Type B pancreatic cell (in vitro differentiated cells): ENCODE measurements around the gene KIF13A. TPM values are rescaled to one million over a fixed set of nuclear protein-coding genes. Genes with fewer than 3 reads are reported as not detected.

Experiments used
- DNase-seq: peaks from one replicate; pipeline ENCODE4 v3.0.0; 2021; ENCODE audit warnings: mixed read lengths; ENCODE audit not compliant: unreplicated experiment; ENCODE audit errors: extremely low spot score
- H3K27ac Mint-ChIP-seq: 2 replicates; pipeline ENCODE4 v1.8.0; 2021; ENCODE audit warnings: mild to moderate bottlenecking, mixed read lengths
- H3K27me3 Mint-ChIP-seq: 2 replicates; pipeline ENCODE4 v1.8.0; 2021; ENCODE audit warnings: mixed read lengths
- H3K36me3 Mint-ChIP-seq: 2 replicates; pipeline ENCODE4 v1.8.0; 2021; ENCODE audit warnings: mixed read lengths
- H3K4me1 Mint-ChIP-seq: one replicate; pipeline ENCODE4 v1.8.0; 2021; ENCODE audit warnings: mixed read lengths; ENCODE audit not compliant: unreplicated experiment
- H3K4me3 Mint-ChIP-seq: 2 replicates; pipeline ENCODE4 v1.8.0; 2021; ENCODE audit warnings: mild to moderate bottlenecking, mixed read lengths
- H3K9me3 Mint-ChIP-seq: 2 replicates; pipeline ENCODE4 v1.8.0; 2021; ENCODE audit warnings: mixed read lengths
- total RNA-seq: library from RNA; stranded (reverse); gene quantifications from 2 replicates; pipeline ENCODE4 v1.2.1, GENCODE V29; 2021; ENCODE audit warnings: low replicate concordance
- TF ChIP-seq, protein P1 (sequence below): fragments of 200-600 bp; sonication (generic); conservative IDR thresholded peaks from 2 replicates; pipeline ENCODE4 v1.5.0; 2021; ENCODE audit warnings: antibody characterized with exemption, mild to moderate bottlenecking

The KIF13A gene
- total RNA-seq, 1 donor from 2014 or later = 36.9 TPM

DNA sequence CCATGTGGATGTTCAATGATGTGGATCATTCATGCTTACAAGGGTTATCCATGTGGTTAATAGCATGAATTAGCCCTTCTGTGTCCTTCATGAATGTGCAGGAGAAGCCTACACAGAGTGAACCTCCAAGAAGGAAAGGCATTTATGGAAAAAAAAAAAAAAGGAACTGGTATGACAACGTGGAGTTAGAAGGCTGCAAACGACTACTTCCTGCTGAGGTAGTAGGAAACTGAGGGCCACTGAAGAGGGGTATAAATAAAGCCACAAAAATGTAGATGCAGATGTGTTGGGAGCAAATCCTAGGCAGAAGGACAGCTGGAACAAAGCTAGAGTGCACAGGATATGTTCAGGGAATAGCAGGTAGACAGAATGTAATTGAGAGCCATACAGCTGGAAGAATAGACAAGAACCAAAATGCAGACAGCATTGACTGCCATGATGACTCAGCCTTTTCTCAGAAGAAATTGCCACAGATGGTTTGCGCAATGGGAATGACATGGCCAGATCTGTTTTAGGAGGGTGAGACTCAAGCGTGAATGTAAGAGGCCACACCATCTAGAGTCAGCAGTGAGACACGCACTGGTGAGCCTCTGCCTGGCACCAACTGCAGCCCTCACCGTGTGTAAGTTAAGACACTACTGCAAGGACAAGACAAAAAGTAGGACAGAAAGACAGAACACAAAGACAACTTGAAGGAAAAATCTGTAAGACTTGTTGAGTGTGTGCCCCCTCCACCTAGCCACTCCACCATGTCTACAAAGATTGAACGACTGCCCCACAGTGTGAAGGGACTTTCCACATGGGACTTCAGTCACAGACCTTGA is 79.8 kb downstream of the KIF13A start:
- H3K4me1 Mint-ChIP-seq = peaks cover 10% of the 10 kb centered on the region
- H3K36me3 Mint-ChIP-seq = peaks cover 4% of the 10 kb centered on the region
- H3K9me3 Mint-ChIP-seq = peaks cover 10% of the 10 kb centered on the region
- peak overlapping the region; percentile 52 for H3K27ac Mint-ChIP-seq
- no peak for DNase-seq
- H3K4me3 Mint-ChIP-seq = no peak overlapping the region
- H3K27me3 Mint-ChIP-seq = no peaks in the 10 kb centered on the region
- TF ChIP-seq, protein P1, sequence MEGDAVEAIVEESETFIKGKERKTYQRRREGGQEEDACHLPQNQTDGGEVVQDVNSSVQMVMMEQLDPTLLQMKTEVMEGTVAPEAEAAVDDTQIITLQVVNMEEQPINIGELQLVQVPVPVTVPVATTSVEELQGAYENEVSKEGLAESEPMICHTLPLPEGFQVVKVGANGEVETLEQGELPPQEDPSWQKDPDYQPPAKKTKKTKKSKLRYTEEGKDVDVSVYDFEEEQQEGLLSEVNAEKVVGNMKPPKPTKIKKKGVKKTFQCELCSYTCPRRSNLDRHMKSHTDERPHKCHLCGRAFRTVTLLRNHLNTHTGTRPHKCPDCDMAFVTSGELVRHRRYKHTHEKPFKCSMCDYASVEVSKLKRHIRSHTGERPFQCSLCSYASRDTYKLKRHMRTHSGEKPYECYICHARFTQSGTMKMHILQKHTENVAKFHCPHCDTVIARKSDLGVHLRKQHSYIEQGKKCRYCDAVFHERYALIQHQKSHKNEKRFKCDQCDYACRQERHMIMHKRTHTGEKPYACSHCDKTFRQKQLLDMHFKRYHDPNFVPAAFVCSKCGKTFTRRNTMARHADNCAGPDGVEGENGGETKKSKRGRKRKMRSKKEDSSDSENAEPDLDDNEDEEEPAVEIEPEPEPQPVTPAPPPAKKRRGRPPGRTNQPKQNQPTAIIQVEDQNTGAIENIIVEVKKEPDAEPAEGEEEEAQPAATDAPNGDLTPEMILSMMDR = no peak

DNA sequence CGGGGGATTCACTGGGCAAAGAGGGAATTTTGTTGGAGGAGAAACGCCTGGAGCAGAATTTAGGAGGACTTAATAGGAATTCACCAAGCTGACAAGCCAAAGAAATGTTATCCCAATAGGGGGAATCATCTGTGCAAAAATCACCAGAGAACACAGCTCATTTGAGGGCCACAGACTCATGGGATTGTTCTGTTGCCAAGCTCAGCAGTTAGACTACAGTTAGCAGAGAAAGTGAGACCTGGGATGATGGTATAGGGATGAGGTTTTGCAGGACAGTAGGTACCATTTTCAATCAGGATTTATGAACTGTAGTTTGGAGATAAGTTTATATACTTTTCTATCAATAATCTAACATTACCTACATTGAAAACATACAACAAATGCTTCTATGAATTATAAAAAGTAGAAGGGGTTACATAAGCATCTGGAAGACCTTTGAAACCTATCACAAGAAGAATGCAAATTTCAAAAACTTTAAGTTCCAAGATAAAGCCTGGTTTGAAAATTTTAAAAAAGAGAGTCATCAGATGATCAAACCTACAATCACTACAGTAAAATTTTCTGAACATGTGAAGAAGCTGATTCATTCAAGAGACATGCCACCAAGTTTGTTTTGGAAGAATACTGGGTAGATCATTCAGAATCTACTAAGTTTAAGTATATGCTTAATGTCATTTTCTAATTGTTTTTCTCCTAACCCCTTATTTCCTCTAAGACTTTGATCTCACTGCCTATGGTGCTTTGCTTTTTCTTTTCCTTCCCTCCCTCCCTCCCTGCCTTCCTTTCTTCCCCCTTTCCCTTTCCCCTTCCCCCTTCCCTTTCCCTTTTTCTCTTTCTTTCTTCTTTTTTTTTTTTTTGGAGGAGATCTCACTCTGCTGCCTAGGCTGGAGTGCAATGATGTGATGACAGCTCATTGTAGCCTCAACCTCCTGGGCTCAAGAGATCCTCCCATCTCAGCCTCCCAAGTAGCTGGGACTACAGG is 81.5 kb downstream of the KIF13A start:
- Mint-ChIP-seq H3K27ac (no peak overlapping the region), H3K27me3 (no peaks in the 10 kb centered on the region), H3K36me3 (peaks cover 4% of the 10 kb centered on the region), H3K4me3 (no peak overlapping the region), H3K9me3 (peaks cover 10% of the 10 kb centered on the region), H3K4me1 (peaks cover 10% of the 10 kb centered on the region)
- no peak for DNase-seq
- TF ChIP-seq, protein P1 = no peak

DNA sequence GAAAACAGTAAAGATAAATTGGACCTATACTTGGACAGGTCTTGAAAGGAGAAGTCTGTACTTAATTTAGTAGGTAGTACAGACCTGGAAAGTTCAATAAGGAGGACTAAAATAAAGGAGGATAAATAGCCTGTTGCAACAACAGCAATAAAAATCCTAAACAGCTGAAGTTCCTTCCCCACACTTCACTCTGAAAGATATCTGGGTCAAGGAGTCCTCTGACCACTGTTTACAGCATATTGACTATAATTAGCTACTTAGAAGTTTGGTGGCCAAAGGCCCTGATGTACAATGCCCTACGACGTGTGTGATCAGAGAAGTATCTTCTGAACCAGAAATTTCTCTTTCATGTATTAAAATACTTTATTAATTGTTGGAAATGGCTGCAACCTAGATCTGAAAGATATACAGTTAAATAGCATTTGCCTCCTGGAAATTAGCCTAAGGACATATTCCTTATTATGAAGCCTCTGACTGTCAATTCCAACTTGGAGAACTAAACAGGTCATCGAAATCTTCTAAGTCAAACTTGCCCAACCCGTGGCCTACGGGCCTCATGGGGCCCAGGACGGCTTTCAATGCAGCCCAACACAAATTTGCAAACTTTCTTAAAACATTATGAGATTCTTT is 82.8 kb downstream of the KIF13A start:
- Mint-ChIP-seq H3K4me1 (peaks cover 10% of the 10 kb centered on the region), H3K36me3 (peaks cover 4% of the 10 kb centered on the region), H3K27ac (no peak overlapping the region), H3K9me3 (peaks cover 10% of the 10 kb centered on the region), H3K27me3 (no peaks in the 10 kb centered on the region), H3K4me3 (no peak overlapping the region)
- TF ChIP-seq, protein P1 = no peak
- DNase-seq = no peak

DNA sequence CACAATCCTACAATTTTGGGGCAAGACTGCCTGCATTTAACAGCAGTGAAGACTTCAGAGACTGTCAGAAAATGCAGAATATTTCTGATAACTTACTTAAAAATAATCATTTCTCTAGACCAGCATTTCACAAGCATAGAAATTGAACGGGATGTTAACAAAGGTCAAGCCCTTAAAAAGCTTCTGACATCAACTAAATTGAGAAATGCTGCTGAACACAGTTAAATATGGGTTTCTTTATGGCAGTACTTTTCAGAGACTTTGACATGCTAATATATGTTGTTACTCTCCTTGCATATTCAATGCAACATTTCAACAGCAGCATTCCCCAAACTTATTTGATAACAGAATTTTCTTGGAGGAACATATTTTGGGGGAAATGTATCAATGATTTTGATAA is 84.5 kb downstream of the KIF13A start:
- no peak overlapping the region for H3K27ac Mint-ChIP-seq
- TF ChIP-seq, protein P1 = no peak
- H3K27me3 Mint-ChIP-seq = no peaks in the 10 kb centered on the region
- H3K9me3 Mint-ChIP-seq = peaks cover 7% of the 10 kb centered on the region
- peaks cover 7% of the 10 kb centered on the region for H3K4me1 Mint-ChIP-seq
- H3K36me3 Mint-ChIP-seq = peaks cover 5% of the 10 kb centered on the region
- DNase-seq = no peak
- H3K4me3 Mint-ChIP-seq = no peak overlapping the region

DNA sequence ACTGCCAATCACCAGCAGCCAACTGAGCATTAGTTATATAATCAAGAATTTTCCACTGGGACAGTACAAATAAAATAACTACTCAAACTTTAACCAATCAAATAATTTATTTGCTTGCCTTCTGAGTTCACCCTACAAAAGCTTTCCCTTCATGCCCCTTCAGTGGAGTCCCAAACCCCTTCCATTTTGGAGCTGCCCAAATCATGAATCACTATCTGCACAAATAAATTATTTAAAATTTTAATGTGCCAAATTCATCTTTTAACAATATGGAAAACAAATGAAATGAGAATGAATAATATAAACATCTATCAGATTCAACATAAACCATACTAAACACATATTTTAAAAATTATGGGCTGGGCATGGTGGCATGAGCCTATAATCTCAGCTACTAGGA is 85.9 kb downstream of the KIF13A start:
- Mint-ChIP-seq H3K4me1 (no peaks in the 10 kb centered on the region), H3K9me3 (peaks cover 10% of the 10 kb centered on the region), H3K27ac (no peak overlapping the region), H3K27me3 (no peaks in the 10 kb centered on the region), H3K36me3 (peaks cover 20% of the 10 kb centered on the region), H3K4me3 (no peak overlapping the region)
- TF ChIP-seq, protein P1 = no peak
- no peak for DNase-seq
